Fibroblast of lung (primary cell): ENCODE data around the gene AGK.

Source experiments
- EZH2 ChIP-seq: IDR thresholded peaks from 2 replicates; pipeline ENCODE4 v1.5.1; 2012; ENCODE audit warnings: low read length, control low read depth, mild to moderate bottlenecking; ENCODE audit errors: missing control alignments
- TF ChIP-seq, protein P1 (sequence below), 2 donors: IDR thresholded peaks in 1 of 2; conservative IDR thresholded peaks in 1 of 2; 1 replicate in 1 of 2; 2 replicates in 1 of 2; pipeline ENCODE4 v1.5.1; 2011 to 2012; ENCODE audit warnings: low read length in 2 of 2, control low read depth in 1 of 2, inconsistent platforms in 1 of 2, low read depth in 1 of 2, mild to moderate bottlenecking in 1 of 2

- TF ChIP-seq, protein P1, sequence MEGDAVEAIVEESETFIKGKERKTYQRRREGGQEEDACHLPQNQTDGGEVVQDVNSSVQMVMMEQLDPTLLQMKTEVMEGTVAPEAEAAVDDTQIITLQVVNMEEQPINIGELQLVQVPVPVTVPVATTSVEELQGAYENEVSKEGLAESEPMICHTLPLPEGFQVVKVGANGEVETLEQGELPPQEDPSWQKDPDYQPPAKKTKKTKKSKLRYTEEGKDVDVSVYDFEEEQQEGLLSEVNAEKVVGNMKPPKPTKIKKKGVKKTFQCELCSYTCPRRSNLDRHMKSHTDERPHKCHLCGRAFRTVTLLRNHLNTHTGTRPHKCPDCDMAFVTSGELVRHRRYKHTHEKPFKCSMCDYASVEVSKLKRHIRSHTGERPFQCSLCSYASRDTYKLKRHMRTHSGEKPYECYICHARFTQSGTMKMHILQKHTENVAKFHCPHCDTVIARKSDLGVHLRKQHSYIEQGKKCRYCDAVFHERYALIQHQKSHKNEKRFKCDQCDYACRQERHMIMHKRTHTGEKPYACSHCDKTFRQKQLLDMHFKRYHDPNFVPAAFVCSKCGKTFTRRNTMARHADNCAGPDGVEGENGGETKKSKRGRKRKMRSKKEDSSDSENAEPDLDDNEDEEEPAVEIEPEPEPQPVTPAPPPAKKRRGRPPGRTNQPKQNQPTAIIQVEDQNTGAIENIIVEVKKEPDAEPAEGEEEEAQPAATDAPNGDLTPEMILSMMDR (conservative IDR thresholded peaks at IDR 0.05 in 1 of 2, IDR thresholded peaks at IDR 0.05 in 1 of 2; ENCODE audit: low read depth in 1 of 2, low read length in 2 of 2) = no peak
- no peak for TF ChIP-seq EZH2
These were observed 16.2 kb downstream of the AGK start for GRCh38 chr7:141567432-141567831.
